GM21576 (cell line): Measurements from ENCODE around the gene TPRG1.

Experiments used
- ATAC-seq: cut with Tn5 transposase; IDR thresholded peaks from one replicate; pipeline ENCODE4 v1.9.1; 2021; ENCODE audit warnings: mild to moderate bottlenecking, moderate library complexity; ENCODE audit not compliant: unreplicated experiment

TPRG1 gene, protein sequence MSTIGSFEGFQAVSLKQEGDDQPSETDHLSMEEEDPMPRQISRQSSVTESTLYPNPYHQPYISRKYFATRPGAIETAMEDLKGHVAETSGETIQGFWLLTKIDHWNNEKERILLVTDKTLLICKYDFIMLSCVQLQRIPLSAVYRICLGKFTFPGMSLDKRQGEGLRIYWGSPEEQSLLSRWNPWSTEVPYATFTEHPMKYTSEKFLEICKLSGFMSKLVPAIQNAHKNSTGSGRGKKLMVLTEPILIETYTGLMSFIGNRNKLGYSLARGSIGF

DNA sequence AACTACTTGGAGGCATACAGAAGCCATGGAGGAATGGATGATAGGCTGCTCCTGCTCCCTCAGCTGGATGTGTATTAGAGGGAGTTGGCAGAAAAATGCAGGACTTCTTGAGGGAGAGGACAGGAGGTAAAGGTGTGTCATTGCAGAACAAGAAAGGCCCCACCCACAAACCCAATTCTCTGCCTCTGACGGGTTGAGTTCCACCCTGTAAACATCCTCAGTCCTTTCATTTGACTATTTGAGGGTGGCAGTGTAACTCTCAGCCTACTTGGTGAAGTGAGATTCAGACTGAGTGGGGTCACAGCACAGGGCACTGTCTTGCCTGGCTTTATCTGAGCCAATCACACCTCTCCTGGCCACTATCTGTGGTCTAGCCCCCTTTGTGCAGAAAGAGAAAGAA, at the start of gene TPRG1:
TPRG1 (plus strand) TSS at position 265 of the 400 bp plus-strand sequence. CDS start 35,414 bp downstream, outside the sequence.
- ATAC-seq = no peak

DNA sequence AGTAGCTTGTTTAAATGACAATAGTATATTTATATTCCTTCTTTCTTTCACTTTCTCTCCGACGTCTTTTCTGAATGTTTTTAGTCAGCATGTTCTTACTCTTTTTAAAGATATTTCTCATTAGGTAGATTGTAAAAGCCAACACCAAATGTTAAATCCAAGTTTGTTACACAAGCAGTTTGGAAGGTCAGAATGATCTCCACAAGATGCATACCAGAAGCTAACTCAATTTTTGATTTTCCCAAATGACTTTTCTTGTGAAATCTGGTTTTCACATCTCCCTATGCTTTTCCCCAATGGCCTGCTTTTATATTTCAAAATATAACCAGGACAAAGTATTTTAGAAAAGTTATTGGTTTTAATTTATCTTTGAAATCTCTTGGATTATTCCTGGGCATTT, 49.7 kb upstream of the TPRG1 start:
- no peak for ATAC-seq

DNA sequence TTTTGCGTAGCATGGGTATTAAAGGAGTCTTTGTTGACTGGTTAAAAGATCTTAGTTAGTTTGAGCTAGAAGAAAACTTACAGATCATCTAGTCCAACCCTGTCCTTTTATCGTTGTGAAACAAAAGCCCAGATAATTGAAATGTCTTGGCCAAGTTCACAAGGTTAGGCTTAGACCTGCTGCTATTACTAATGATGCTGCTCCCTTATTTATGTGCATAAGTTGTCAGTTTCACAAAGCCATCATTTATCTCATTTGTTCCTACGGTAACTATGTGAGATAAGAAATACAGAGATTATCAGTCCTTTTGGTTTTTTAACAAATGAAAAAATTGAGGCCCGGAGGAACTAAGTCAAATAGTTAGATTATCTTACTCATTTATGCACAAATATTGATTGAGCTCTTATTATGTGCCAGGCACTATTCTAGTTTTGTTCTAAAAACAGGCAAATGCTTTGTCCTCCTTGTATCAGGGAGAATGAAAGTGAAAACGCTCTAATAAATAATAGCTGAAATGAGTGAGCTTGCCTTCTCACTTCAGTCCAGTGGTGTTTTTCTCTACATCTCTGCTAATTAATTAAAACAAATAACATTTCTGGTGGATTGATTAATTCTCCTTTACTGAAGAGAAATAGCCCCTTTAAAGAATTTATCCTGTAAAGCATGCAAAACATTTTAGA, 49.1 kb upstream of the TPRG1 start:
- ATAC-seq = no peak

DNA sequence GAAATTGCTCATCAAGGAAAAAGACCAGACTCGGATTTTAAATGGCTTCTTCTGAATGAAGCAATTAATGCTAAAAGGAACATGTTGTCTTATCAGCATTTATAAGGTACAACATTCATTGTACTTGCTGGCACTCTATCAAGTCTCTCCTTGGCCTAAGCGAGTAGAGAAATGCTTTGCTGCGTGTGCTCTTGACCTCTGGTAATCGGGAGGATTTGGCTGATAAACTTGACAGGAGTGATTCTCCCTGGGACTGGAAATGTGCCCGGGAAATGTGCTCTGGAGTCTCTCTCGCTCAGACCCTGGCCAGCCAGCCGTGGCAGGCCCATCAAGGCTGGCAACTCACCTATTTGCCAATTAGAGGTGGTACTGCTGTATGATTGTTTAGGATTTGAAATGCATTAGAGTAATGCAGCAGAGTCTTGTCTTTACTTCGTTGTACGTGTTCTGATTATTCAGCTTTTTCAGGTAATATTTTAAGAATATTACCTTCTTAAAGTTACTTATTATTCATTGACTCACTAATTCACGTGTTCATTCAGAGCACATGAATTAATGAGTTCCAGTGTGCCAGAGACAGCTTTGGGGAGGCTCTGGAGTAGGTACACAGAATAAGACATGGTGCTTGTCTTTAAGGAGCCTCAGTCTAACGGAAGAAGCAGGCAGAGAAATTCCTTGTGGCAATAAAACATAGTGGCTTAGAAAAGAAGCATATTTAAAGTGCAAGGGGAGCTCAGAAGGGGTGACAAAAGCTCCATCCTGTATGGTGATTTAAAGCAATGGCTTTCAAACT, 48.0 kb upstream of the TPRG1 start:
- no peak for ATAC-seq

DNA sequence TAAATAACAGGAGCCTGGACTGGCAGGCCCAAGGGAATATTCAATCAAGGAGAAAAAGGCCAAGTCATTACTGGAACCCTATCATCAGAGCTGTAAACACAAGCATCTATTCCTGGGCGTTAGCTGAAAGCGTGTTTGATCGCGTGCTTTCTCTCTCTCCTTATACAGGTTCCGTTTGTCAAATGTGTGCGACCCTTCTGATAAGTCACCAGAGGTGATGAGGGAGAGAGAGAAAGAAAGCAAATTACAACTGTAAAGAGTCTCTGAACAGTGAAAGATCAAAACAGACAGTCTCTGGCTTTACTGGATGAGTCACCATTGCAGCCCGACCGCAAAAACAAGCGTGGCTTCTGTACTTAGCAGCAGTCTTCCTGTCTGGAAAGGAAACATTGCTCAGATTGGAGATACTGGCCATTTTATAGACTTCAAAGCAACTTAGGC, 39.5 kb upstream of the TPRG1 start:
- peak; percentile 95 for ATAC-seq

DNA sequence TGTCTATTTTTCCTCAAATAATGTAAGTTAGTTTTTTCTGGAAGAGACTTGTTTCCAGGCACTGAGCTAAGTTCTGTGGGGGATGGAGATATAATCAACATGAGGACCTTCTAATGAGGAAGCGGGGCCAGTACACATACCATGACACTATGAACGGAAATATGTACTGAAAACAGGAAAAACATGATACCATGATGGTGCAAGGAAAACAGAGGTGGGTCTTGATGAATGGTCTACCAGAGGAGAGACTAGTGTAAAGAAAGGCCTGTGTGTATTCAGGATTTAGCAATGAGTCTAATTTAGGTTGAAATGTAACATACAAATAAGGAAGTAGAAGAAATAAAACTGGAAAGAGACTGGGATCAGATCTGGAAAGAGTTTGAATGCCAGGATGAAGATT, 38.9 kb upstream of the TPRG1 start:
- ATAC-seq = no peak

DNA sequence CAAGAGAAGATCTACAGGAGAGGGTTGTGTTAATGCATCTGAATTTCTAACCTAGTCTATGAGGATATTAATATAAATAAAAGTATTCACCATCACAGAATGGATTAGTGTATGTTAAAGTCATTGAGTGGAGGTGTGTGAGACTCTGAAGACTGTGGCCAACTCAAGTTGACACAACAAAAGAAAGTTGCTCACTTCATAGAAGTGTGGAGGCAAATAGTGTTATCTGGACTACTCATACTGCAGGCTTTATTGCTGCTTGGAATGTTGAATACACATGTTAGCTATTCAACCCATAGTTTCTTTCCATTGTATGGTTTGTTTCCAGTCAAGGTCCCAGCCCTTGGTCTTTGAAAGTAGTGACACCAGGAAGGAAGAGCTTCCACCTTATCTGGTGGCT, 38.0 kb upstream of the TPRG1 start:
- ATAC-seq = no peak

DNA sequence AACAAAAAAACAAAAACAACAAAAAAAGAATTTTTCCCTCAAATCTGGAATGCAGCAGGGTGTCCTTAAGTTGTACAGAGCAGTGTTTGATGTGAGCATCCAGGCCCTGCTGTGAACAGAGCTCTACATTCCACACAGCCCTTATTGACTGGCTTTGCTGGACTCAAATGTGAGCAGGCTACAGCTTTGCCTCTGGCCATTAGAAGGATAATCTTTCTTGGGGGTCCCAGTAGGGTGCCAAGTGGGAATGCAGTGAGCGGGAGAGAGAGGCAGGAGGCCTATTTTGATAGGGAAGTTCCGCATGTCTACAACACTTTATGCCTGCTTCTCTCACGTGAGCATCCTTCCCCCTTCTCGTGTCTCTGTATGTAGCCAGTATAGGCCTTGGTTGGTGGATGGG, 34.4 kb upstream of the TPRG1 start:
- ATAC-seq = no peak

DNA sequence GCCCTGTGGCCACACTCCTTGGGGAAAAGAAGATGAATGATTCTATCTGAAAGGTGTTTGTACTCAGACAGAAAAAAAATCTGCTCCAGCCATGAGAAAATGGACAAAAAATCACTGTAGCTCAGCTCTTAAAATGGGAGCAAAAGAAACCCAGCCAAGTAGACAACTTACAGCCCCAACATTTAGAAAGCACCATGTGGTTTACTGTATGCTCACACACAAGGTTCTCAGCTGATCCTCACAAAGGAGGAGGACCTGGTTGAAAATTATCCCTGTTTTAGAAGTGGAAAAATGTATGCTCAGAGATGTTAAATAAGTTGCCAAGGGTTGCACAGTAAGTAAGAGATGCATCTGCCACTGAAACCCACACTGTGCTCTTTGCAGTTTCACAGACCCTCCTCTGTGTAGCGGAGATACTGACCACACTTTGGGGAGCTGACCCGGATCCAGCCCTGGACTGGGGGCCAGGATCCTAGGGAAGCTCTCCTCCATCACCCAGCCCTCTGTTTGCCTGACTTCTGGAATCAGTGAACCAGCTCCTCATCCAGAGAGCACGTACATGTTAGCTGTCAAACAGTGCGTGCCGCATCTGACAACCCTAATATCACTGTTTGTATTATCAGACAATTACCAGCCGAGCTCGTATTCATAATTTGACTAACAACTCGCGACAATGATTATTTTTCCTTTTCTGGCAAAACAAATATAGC, 32.7 kb upstream of the TPRG1 start:
- ATAC-seq = no peak

DNA sequence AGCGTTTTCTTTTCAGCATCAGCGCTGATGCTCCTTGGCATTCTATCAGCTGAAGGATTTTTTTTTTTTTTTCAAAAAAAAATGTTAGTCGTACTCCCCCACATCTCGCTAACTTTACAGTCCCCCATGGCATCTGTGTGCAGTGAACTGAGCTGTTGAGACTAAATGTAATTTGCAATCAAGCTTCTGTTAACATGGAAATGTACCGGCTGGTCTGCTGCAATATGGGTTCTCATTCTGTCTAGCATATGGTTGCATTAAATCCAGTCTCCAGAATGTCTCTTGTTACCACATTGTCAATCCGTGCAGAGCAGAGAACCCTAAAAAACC, 32.2 kb upstream of the TPRG1 start:
- ATAC-seq = no peak

DNA sequence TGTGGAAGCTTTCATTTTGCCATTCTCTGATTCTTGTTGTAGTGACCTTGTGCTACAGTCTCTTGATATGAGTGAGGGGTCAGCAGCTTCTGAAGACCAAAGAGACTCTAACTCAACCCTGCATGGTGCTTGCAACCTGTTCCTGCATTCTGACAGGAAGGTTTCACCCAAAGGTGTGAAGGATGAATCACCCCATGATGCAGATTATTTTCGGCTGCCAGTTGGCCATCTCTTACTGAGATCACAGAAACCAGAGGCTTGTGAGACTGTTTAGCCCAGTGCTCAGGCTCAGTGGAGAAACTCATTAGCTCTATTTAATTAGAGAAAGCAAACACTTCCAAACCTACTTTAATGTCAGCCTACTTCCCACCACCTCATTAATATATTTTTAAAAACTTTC, 29.2 kb upstream of the TPRG1 start:
- ATAC-seq = no peak

DNA sequence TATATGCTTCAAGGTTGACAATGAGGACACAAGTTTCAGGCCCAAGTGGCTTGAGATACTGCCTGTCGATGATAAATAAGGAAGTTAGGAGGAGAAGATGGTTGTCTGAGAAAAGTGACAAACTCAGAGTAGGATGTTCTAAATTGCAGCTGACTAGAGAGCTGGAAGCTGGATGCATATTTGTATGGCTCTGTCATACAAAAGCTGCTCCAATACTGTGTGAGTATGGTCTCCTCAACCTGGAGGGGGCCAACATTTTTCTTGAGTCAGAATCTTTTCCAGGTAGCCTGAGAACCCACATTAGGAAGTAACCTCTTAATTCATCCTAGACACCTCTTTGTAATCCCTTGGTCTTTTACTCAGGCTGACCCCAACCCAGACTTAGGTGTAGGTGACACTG, 28.4 kb upstream of the TPRG1 start:
- no peak for ATAC-seq

DNA sequence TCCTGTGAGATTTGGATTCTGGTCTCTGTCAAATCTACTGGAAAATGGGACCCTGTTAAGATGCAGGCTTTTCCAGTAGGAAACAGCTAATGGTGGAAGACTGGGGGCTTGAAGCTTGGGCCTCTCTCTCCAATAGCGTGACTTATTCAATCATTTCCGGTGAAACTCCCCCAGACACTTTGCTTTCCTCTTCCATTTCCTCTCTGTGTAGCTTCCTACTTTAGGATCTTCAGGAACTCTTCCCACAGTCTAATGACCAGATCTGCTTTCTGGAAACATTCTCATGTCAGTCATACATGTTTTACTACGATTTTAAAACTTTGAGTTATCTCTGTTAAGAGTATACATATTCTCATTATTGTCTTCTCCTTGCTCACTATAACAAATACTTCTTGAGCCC, 28.0 kb upstream of the TPRG1 start:
- no peak for ATAC-seq

DNA sequence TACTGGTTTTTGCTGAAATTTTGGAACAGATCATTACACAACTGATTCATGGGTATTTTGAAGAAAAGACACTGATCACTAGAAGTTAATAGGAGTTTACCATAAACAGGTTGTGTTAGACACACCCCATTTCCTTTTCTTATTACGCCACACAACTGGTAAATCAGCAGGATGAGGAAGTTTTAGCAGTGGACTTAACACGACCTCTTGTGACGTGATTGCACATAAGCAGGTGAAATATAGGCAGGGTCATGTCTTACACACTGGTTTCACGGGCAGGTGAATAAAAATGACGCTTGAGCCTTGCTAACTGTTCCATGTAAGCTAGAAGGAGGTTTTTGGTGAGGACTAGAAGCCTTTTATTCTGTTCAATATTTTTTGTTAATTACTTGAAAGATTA, 27.1 kb upstream of the TPRG1 start:
- ATAC-seq = no peak

DNA sequence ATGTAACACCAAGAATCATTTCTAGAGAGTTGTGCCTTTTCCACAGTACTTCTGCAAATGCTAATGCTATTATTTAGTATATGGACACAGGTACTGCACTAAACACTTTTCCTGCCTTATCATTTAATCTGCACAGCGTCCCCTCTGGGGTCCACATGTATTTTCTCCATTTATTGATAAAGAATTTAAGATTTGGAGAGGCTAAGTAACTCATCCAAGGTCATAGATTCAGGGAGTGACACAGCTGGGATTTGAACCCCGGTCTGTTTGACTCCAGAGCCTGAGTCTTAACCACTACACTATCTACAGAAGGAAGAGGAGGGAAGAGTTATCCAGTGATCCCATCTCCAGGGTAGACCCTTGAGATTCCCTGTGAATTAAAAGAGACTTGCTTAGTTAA, 24.9 kb upstream of the TPRG1 start:
- no peak for ATAC-seq

DNA sequence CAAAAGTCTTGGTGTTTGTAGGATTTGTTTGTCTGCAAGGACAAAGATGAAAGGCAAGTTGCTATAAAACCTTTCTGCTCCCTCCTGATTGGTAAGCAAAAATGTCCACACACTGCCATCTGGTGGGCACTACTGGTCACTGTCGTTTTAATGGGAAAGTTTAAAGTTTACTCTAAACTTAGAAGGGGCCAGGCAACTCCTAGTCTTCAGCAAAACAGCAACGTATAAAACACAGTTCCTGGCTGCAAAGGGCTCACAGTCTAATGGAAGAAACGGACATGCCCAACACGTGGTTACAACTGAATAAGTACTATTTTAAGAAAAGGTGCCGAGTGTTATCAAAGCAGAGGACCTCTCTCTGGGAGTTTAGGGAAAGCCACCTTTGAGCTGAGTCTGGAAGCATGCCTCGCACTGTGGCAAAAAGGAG, 23.7 kb upstream of the TPRG1 start:
- ATAC-seq = peak; percentile 84

DNA sequence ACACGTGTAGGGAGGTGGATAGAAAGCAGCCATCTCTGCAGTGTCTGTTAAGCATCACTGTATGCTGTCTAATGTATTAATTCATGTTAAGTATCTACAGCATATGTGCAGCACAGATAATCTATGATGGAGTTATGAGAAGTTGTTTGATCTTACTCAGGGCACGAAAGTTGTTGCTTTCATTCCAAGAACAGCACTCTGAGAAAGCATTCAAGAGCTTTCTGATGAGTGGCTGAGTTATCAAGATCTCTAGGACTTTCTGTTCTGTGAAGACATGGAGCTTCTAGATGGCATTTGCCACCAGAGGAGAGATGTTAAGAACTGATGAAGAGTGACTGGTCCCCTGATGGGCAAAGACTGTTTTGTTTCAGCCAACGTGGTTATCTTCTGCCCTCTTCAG, 22.6 kb upstream of the TPRG1 start:
- ATAC-seq = no peak

DNA sequence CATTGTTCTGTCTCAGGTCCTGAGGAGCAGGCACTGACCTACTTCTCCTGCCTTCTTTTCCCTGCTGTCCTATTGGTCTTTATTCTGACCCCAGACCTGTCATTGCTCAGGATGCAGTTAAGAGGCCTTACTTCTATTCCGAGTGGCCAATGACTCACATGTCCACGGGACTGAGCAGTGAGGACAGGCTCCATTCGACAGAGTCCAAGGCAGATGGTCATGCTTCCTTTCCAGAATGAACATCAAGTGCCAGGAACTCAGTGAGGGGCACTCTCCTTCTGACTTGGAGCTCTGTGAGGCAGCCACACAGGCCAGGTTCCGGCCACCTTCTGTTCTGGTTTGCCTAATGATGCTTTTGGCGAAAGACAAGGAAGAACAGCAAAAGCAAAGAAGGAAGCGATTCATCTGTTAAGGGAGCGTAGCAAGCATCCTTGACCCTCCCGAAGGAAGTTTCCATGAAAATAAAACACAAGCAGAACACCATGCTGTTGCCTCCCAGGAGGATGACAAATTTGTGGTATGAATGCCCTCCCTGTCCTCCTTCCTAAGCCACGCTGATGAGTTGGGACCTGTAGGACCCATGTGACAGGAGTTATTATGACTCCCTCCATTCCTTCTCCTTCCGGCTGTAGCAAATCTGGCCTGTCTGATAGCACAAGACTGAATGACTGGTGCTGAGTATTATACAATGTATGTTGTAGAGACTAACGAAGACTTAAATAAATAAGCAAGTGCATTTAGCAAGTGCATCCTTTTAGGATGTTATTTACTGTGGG, 14.4 kb upstream of the TPRG1 start:
- no peak for ATAC-seq

DNA sequence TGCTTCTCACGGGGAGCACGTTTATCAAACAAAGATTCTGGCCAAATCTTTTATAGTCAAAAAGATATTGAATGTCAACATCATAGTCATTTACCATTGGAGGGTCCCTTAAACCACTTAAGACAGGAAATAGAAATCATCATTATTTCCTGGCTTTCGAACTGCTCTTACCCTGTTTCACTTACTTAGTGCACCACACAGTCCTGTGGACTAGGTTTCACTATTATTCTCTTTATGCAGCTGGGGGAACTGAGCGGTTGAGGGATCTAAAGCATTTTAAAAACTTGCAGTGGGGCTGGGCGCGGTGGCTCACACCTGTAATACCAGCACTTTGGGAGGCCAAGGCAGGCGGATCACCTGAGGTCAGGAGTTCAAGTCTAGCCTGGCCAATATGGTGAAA, 13.7 kb upstream of the TPRG1 start:
- no peak for ATAC-seq

DNA sequence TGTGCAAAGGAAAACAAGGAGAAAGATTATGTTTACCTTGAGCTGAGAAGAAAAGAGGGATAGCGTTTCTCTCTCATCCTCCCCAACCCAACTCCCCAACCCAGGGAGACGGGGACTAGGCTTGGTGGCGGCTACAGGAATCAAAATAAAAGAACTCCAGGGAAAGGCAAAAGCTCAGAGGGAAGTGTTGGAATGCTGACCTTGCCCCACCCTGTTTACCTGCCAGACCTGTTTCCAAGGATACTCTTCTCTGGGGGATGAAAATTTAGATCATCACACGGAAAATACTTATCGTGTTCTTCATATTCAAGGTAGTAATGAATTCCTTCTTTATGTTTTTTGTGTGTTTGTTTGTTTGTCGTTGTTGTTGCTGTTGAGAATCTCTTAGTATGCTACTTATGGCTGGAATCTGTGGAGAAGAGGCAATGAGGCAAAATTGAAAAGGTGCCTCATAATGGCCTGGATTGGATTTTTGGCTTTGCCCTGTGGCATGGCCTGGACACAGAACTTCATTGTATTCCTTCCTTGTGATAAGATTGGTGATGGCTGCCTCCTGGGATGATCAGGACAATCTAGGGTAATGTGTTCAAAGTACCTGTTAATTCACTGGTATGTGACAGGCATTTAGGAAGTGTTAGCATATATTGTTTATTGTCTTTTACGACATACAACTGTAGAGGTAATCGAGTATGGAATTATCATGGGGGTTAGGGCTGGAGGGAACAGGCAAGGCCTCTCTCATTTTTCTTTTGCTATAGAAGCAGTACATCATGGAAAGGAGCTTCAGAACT, 11.1 kb upstream of the TPRG1 start:
- ATAC-seq = no peak
